SK-N-SH (cell line): Measurements from ENCODE around the gene FGD3. TPM values are rescaled to one million over a fixed set of nuclear protein-coding genes. Genes with fewer than 3 reads are reported as not detected.

ENCODE experiments used
- CTCF ChIA-PET: fragments of 300-600, 350-600 bp; formaldehyde crosslinking; extraction: SDS; loops from one replicate; lab custom pipeline; 2021; lab: Yijun Ruan, JAX
- POLR2A ChIA-PET: fragments of 350-600 bp; sonication (Branson Sonifier 250); formaldehyde crosslinking; extraction: SDS; loops from one replicate; lab custom pipeline; 2020; ENCODE audit warnings: antibody characterized with exemption, inconsistent platforms; lab: Yijun Ruan, JAX
- DNase-seq: peaks from one replicate; pipeline ENCODE4 v3.0.0; 2012
- H2AFZ ChIP-seq: fragments of 200-600 bp; sonication (generic); 2 replicates; pipeline ENCODE4 v1.8.1; 2016; ENCODE audit warnings: antibody characterized with exemption, mild to moderate bottlenecking, low read depth
- H3F3A ChIP-seq: fragments of 200-600 bp; sonication (generic); replicated peaks from 2 replicates; pipeline ENCODE3; 2016; ENCODE audit warnings: antibody characterized with exemption, mild to moderate bottlenecking; ENCODE audit not compliant: insufficient read depth
- H3K27ac ChIP-seq, 2 experiments: fragments of 200-500 bp in 1 of 2; fragments of 200-600 bp in 1 of 2; sonication (Bioruptor generic) in 1 of 2; sonication (generic), shearing (Covaris generic) in 1 of 2; 2 replicates each; pipeline versions ENCODE4 v1.5.1 to v1.6.1; 2014 to 2016; ENCODE audit warnings: low read depth in 2 of 2, inconsistent platforms in 1 of 2, low read length in 1 of 2, mild to moderate bottlenecking in 1 of 2, mixed read lengths in 1 of 2
- H3K27me3 ChIP-seq: fragments of 200-600 bp; sonication (generic), shearing (Covaris generic); 2 replicates; pipeline ENCODE4 v1.6.1; 2016; ENCODE audit warnings: mixed run types; ENCODE audit not compliant: insufficient read depth
- H3K36me3 ChIP-seq, 2 experiments: fragments of 200-500 bp in 1 of 2; fragments of 200-600 bp in 1 of 2; sonication (Bioruptor generic) in 1 of 2; sonication (generic) in 1 of 2; replicated peaks in 1 of 2; 2 replicates each; pipeline versions ENCODE3 to v1.5.1; 2014 to 2016; ENCODE audit warnings: low read length in 1 of 2, mild to moderate bottlenecking in 1 of 2; ENCODE audit not compliant: insufficient read depth in 2 of 2, control insufficient read depth in 1 of 2
- H3K4me1 ChIP-seq, 2 experiments: fragments of 200-500 bp in 1 of 2; fragments of 200-600 bp in 1 of 2; sonication (Bioruptor generic) in 1 of 2; sonication (generic), shearing (Covaris generic) in 1 of 2; 2 replicates each; pipeline versions ENCODE4 v1.5.1 to v1.6.1; 2014 to 2016; ENCODE audit warnings: low read depth in 1 of 2, low read length in 1 of 2, mixed run types in 1 of 2; ENCODE audit not compliant: insufficient read depth in 2 of 2, control insufficient read depth in 1 of 2
- H3K4me2 ChIP-seq: fragments of 200-600 bp; sonication (generic), shearing (Covaris generic); 2 replicates; pipeline ENCODE4 v1.6.1; 2017; ENCODE audit warnings: mixed run types
- H3K4me3 ChIP-seq, 2 experiments: fragments of 200-500 bp in 1 of 2; fragments of 200-600 bp in 1 of 2; sonication (Bioruptor generic) in 1 of 2; sonication (generic), shearing (Covaris generic) in 1 of 2; 2 replicates each; pipeline versions ENCODE4 v1.5.1 to v1.8.1; 2014 to 2016; ENCODE audit warnings: low read depth in 2 of 2, inconsistent platforms in 1 of 2, low read length in 1 of 2, mild to moderate bottlenecking in 1 of 2, mixed read lengths in 1 of 2, moderate library complexity in 1 of 2
- H3K79me2 ChIP-seq: fragments of 200-600 bp; sonication (generic); 2 replicates; pipeline ENCODE4 v1.8.1; 2017; ENCODE audit warnings: mild to moderate bottlenecking; ENCODE audit not compliant: insufficient read depth
- H3K9ac ChIP-seq: fragments of 200-600 bp; sonication (generic); 2 replicates; pipeline ENCODE4 v1.6.1; 2017; ENCODE audit warnings: mixed run types
- H3K9me2 ChIP-seq: fragments of 200-600 bp; sonication (generic); 2 replicates; pipeline ENCODE4 v1.6.1; 2017; ENCODE audit warnings: mixed run types
- H3K9me3 ChIP-seq: fragments of 200-600 bp; sonication (generic); 2 replicates; pipeline ENCODE4 v1.6.1; 2017; ENCODE audit warnings: mixed run types, mild to moderate bottlenecking, moderate library complexity
- H4K20me1 ChIP-seq: fragments of 200-600 bp; sonication (generic); 2 replicates; pipeline ENCODE4 v1.6.1; 2017; ENCODE audit warnings: mild to moderate bottlenecking, mixed run types; ENCODE audit not compliant: insufficient read depth
- EP300 ChIP-seq, 2 experiments: IDR thresholded peaks; 2 replicates each; pipeline versions ENCODE4 v1.4.0 to v1.6.1; 2012; ENCODE audit warnings: borderline replicate concordance in 1 of 2, low read depth in 1 of 2, low read length in 1 of 2
- FOSL2 ChIP-seq: IDR thresholded peaks from 2 replicates; pipeline ENCODE4 v1.4.0; 2012; ENCODE audit warnings: low read depth, mild to moderate bottlenecking, moderate library complexity, borderline replicate concordance
- FOXM1 ChIP-seq: IDR thresholded peaks from 2 replicates; pipeline ENCODE4 v1.4.0; 2012; ENCODE audit warnings: low read depth, mild to moderate bottlenecking
- GATA2 ChIP-seq: sonication (generic); formaldehyde crosslinking; IDR thresholded peaks from 2 replicates; pipeline ENCODE4 v1.5.0; 2020; ENCODE audit warnings: mild to moderate bottlenecking, missing genetic modification reagents
- IRF3 ChIP-seq: fragments of 150-350 bp; IDR thresholded peaks from 2 replicates; pipeline ENCODE4 v1.6.1; 2016; ENCODE audit warnings: mild to moderate bottlenecking, low read depth, low read length
- JUND ChIP-seq: IDR thresholded peaks from 2 replicates; pipeline ENCODE4 v1.4.0; 2012
- MXI1 ChIP-seq: IDR thresholded peaks from 2 replicates; pipeline ENCODE4 v1.6.1; 2012; ENCODE audit warnings: mild to moderate bottlenecking, low read depth, low read length, improper control_type of control experiment
- NRF1 ChIP-seq: IDR thresholded peaks from 2 replicates; pipeline ENCODE4 v1.6.1; 2012; ENCODE audit warnings: low read depth, mild to moderate bottlenecking, low read length
- RAD21 ChIP-seq: IDR thresholded peaks from 2 replicates; pipeline ENCODE4 v1.6.1; 2012; ENCODE audit warnings: mild to moderate bottlenecking, low read length
- WGBS: methylation state at CpG from one replicate; pipeline ENCODE4 v1.1.6; 2017; ENCODE audit warnings: low lambda C conversion rate; 5-methylcytosine and 5-hydroxymethylcytosine counted together
- polyA plus RNA-seq, 3 experiments: library from polyadenylated mRNA; depleted of rRNA; stranded (reverse); fragments of >200 nt; gene quantifications; 2 replicates each; pipeline ENCODE4 v1.2.3, GENCODE V29; 2012
- TF ChIP-seq, protein P1 (sequence below): fragments of 200-600 bp; sonication (generic); IDR thresholded peaks from 2 replicates; pipeline ENCODE4 v1.6.1; 2017; ENCODE audit warnings: antibody characterized with exemption, mild to moderate bottlenecking, moderate library complexity
- TF ChIP-seq, protein P2 (sequence below): IDR thresholded peaks from 2 replicates; pipeline ENCODE4 v1.4.0; 2012; ENCODE audit warnings: low read depth, borderline replicate concordance

FGD3 gene
- polyA plus RNA-seq, 1 of the 3 experiments (the other 2 are of a cell fraction): not detected

GRCh38 chr9:92978345-92978875, 31.1 kb downstream of the FGD3 start:
- no peak overlapping the region for H3K4me3 ChIP-seq
- H3K9me3 ChIP-seq: no peaks in the 10 kb centered on the region
- H3K36me3 ChIP-seq: no peaks in the 10 kb centered on the region
- H4K20me1 ChIP-seq: no peaks in the 10 kb centered on the region
- H3K79me2 ChIP-seq: no peaks in the 10 kb centered on the region
- no peak overlapping the region for H3K4me2 ChIP-seq
- H2AFZ ChIP-seq: no peak overlapping the region
- no peaks in the 10 kb centered on the region; a peak in 1 of 4 replicates for H3K4me1 ChIP-seq
- POLR2A ChIA-PET: no interaction called here
- WGBS: 38% methylated on average over 4 of the region's 4 CpGs
- TF ChIP-seq MXI1 (no peak), EP300 (IDR thresholded peaks at IDR 0.05; ENCODE audit: borderline replicate concordance in 1 of 2, low read depth in 1 of 2, low read length in 1 of 2) (no peak), FOSL2 (no peak), NRF1 (no peak), GATA2 (CRISPR knock-in tag) (no peak), RAD21 (no peak)
- TF ChIP-seq, protein P1, sequence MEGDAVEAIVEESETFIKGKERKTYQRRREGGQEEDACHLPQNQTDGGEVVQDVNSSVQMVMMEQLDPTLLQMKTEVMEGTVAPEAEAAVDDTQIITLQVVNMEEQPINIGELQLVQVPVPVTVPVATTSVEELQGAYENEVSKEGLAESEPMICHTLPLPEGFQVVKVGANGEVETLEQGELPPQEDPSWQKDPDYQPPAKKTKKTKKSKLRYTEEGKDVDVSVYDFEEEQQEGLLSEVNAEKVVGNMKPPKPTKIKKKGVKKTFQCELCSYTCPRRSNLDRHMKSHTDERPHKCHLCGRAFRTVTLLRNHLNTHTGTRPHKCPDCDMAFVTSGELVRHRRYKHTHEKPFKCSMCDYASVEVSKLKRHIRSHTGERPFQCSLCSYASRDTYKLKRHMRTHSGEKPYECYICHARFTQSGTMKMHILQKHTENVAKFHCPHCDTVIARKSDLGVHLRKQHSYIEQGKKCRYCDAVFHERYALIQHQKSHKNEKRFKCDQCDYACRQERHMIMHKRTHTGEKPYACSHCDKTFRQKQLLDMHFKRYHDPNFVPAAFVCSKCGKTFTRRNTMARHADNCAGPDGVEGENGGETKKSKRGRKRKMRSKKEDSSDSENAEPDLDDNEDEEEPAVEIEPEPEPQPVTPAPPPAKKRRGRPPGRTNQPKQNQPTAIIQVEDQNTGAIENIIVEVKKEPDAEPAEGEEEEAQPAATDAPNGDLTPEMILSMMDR: no peak
- TF ChIP-seq, protein P2, sequence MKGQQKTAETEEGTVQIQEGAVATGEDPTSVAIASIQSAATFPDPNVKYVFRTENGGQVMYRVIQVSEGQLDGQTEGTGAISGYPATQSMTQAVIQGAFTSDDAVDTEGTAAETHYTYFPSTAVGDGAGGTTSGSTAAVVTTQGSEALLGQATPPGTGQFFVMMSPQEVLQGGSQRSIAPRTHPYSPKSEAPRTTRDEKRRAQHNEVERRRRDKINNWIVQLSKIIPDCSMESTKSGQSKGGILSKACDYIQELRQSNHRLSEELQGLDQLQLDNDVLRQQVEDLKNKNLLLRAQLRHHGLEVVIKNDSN: no peak
- no peak overlapping the region for H3K9ac ChIP-seq
- H3K27ac ChIP-seq: no peak overlapping the region
- no peaks in the 10 kb centered on the region for H3K9me2 ChIP-seq
- H3F3A ChIP-seq: no peaks in the 10 kb centered on the region
- no peak for DNase-seq
- H3K27me3 ChIP-seq: no peaks in the 10 kb centered on the region
- CTCF ChIA-PET: interaction anchor here (1.0 kb wide), 1 partner anchor 25 kb away, joined by 3 read pairs; no protein-coding TSS in a partner anchor

- POLR2A ChIA-PET: no interaction called here
- H3K9me3 ChIP-seq: no peaks in the 10 kb centered on the region; the same call in 1 of the 2 replicates
- no peak overlapping the region for H3K4me3 ChIP-seq
- no peaks in the 10 kb centered on the region for H3K27me3 ChIP-seq
- no peaks in the 10 kb centered on the region for H3K79me2 ChIP-seq
- H3K4me1 ChIP-seq: no peaks in the 10 kb centered on the region; a peak in 1 of 4 replicates
- TF ChIP-seq JUND (no peak), NRF1 (no peak), IRF3 (no peak), MXI1 (no peak), FOXM1 (no peak)
- TF ChIP-seq, protein P2: no peak
- no peak overlapping the region for H3K27ac ChIP-seq
- no peaks in the 10 kb centered on the region for H3K9me2 ChIP-seq
- H3F3A ChIP-seq: no peaks in the 10 kb centered on the region
- H4K20me1 ChIP-seq: no peaks in the 10 kb centered on the region
- no peak overlapping the region for H3K4me2 ChIP-seq
- no peak for DNase-seq
- 75% methylated on average over 2 of the region's 2 CpGs for WGBS
- H3K36me3 ChIP-seq: no peaks in the 10 kb centered on the region
- CTCF ChIA-PET: interaction anchor here (0.6 to 1.0 kb wide), 2 partner anchors 22 to 24 kb away, joined by 3 read pairs; no protein-coding TSS in a partner anchor
- no peak overlapping the region for H3K9ac ChIP-seq
- no peak overlapping the region for H2AFZ ChIP-seq
These were observed 32.1 kb downstream of the FGD3 start for GRCh38 chr9:92979283-92980056.
